Body of pancreas (tissue), 4 donors: ENCODE results near the gene SMG1. TPM values are rescaled to one million over a fixed set of nuclear protein-coding genes. Genes with fewer than 3 reads are reported as not detected.

Source experiments
- ATAC-seq: fragments of 150-250 bp; one replicate; pipeline ENCODE4 v1.9.1; 2016
- DNase-seq, 4 donors: peaks; one replicate each; pipeline ENCODE4 v3.0.0-alpha.2; 2019
- H3K27ac ChIP-seq, 4 donors: fragments of 200-600 bp; sonication (generic); 1 replicate in 3 of 4; 2 replicates in 1 of 4; pipeline versions ENCODE4 v1.5.1 to v1.6.1; 2016 to 2019; ENCODE audit warnings: mild to moderate bottlenecking in 1 of 4, mixed read lengths in 1 of 4, moderate library complexity in 1 of 4
- H3K27me3 ChIP-seq, 2 donors: fragments of 200-600 bp; sonication (generic); one replicate each; pipeline ENCODE4 v1.6.0; 2016; ENCODE audit warnings: mild to moderate bottlenecking in 1 of 2
- H3K36me3 ChIP-seq, 2 donors: fragments of 200-600 bp; sonication (generic); replicated peaks in 1 of 2; 2 replicates each; pipeline ENCODE4 v1.5.1; 2016; ENCODE audit warnings: low read depth in 2 of 2; ENCODE audit not compliant: insufficient read depth in 1 of 2
- H3K4me1 ChIP-seq: fragments of 200-600 bp; sonication (generic); one replicate; pipeline ENCODE4 v1.6.0; 2016
- H3K4me3 ChIP-seq, 2 donors: fragments of 200-600 bp; sonication (generic); 1 replicate in 1 of 2; 2 replicates in 1 of 2; pipeline ENCODE4 v1.5.1; 2016 to 2019
- H3K9me3 ChIP-seq, 3 donors: fragments of 200-600 bp; sonication (generic); 1 replicate in 2 of 3; 2 replicates in 1 of 3; pipeline ENCODE4 v1.5.1; 2016
- CTCF ChIP-seq, 7 experiments: fragments of 450-650 bp in 4 of 7; fragments of 200-600 bp in 3 of 7; sonication (generic) in 3 of 7; IDR thresholded peaks; one replicate each; pipeline ENCODE4 v1.5.1; 2016 to 2019; ENCODE audit warnings: antibody characterized with exemption in 7 of 7
- POLR2A ChIP-seq, 3 donors: fragments of 450-650 bp; IDR thresholded peaks; one replicate each; pipeline ENCODE4 v1.6.1; 2016; ENCODE audit warnings: antibody characterized with exemption in 3 of 3, mild to moderate bottlenecking in 2 of 3
- WGBS, 2 donors: methylation state at CpG; one replicate each; pipeline ENCODE4 v1.1.5; 2017; 5-methylcytosine and 5-hydroxymethylcytosine counted together
- intact Hi-C: fragments of 100-400 bp; cut with DNase I; formaldehyde crosslinking; loops from one replicate; pipeline ENCODE4 v1.15.1; 2023
- total RNA-seq, 2 donors: library from RNA; depleted of rRNA; stranded (reverse); fragments of >200 nt; gene quantifications; one replicate each; pipeline ENCODE4 v1.1.0, GENCODE V29; 2016

SMG1 gene
- total RNA-seq, 2 donors from 2014 or later: 50.3 to 59.3 TPM

- intact Hi-C loops: no loop called here
- WGBS, 2 donors: 89 to 93% methylated on average over 9 of the region's 9 CpGs
- no peak for ATAC-seq
Observed at GRCh38 chr16:18833707-18834505, 92.3 kb downstream of the SMG1 start.

GRCh38 chr16:18832613-18833012 lies 93.6 kb downstream of the SMG1 start:
- Histone ChIP-seq H3K4me3 (no peak overlapping the region), H3K27me3 (no peaks in the 10 kb centered on the region), H3K27ac (no peak overlapping the region), H3K36me3 (peaks cover 33 to 66% of the 10 kb centered on the region in 2 donors), H3K4me1 (no peaks in the 10 kb centered on the region), H3K9me3 (no peaks in the 10 kb centered on the region)
- WGBS, 2 donors: 87 to 89% methylated on average over 8 of the region's 8 CpGs
- ATAC-seq: no peak
- no peak for DNase-seq
- intact Hi-C loops: no loop called here
- no peak for TF ChIP-seq POLR2A (IDR thresholded peaks at IDR 0.05)
- no peak for TF ChIP-seq CTCF (IDR thresholded peaks at IDR 0.05)

More at GRCh38 chr16:18833707-18834505, 92.3 kb downstream of the SMG1 start:
- H3K27me3 ChIP-seq: no peaks in the 10 kb centered on the region
- no peak for DNase-seq
- H3K9me3 ChIP-seq: no peaks in the 10 kb centered on the region
- H3K27ac ChIP-seq: no peak overlapping the region
- no peak overlapping the region for H3K4me3 ChIP-seq
- TF ChIP-seq CTCF (IDR thresholded peaks at IDR 0.05) (no peak), POLR2A (IDR thresholded peaks at IDR 0.05) (no peak)
- peaks cover 33 to 68% of the 10 kb centered on the region in 2 donors for H3K36me3 ChIP-seq
- no peaks in the 10 kb centered on the region for H3K4me1 ChIP-seq

GRCh38 chr16:18832006-18832405 lies 94.2 kb downstream of the SMG1 start:
- ATAC-seq (no peak), DNase-seq (no peak)
- H3K36me3 ChIP-seq: peaks cover 33 to 62% of the 10 kb centered on the region in 2 donors
- no peak overlapping the region for H3K27ac ChIP-seq
- no peaks in the 10 kb centered on the region for H3K4me1 ChIP-seq
- no peak for TF ChIP-seq CTCF (IDR thresholded peaks at IDR 0.05)
- no peak for TF ChIP-seq POLR2A (IDR thresholded peaks at IDR 0.05)
- no peaks in the 10 kb centered on the region for H3K27me3 ChIP-seq
- H3K9me3 ChIP-seq: no peaks in the 10 kb centered on the region
- WGBS, 2 donors: 82 to 84% methylated on average over 2 of the region's 2 CpGs
- intact Hi-C loops: no loop called here
- H3K4me3 ChIP-seq: no peak overlapping the region

GRCh38 chr16:18829251-18829650 lies 97.0 kb downstream of the SMG1 start:
- DNase-seq: no peak
- no peak overlapping the region for H3K4me3 ChIP-seq
- TF ChIP-seq CTCF (IDR thresholded peaks at IDR 0.05) (no peak), POLR2A (IDR thresholded peaks at IDR 0.05) (no peak)
- H3K36me3 ChIP-seq: peaks cover 9 to 41% of the 10 kb centered on the region in 2 donors
- H3K4me1 ChIP-seq: no peaks in the 10 kb centered on the region
- H3K9me3 ChIP-seq: no peaks in the 10 kb centered on the region
- no peaks in the 10 kb centered on the region for H3K27me3 ChIP-seq
- no peak overlapping the region for H3K27ac ChIP-seq
- 92 to 97% methylated on average over 6 of the region's 6 CpGs for WGBS, 2 donors
- intact Hi-C loops: no loop called here
- no peak for ATAC-seq

- Histone ChIP-seq H3K9me3 (no peaks in the 10 kb centered on the region), H3K4me1 (no peaks in the 10 kb centered on the region), H3K27ac (no peak overlapping the region), H3K36me3 (peaks cover 0 to 34% of the 10 kb centered on the region in 2 donors), H3K27me3 (no peaks in the 10 kb centered on the region), H3K4me3 (no peak overlapping the region)
- ATAC-seq: no peak
- 94 to 95% methylated on average over 4 of the region's 4 CpGs for WGBS, 2 donors
- no peak for DNase-seq
- TF ChIP-seq CTCF (IDR thresholded peaks at IDR 0.05) (no peak), POLR2A (IDR thresholded peaks at IDR 0.05) (no peak)
- intact Hi-C loops: no loop called here
Observed at GRCh38 chr16:18827890-18828289, 98.3 kb downstream of the SMG1 start.
